IgD-negative memory B cell (primary cell): Measurements from ENCODE around the gene MSRB3. TPM values are rescaled to one million over a fixed set of nuclear protein-coding genes. Genes with fewer than 3 reads are reported as not detected.
"Not testable (repeated sequence)": the region's sequence is repeated elsewhere in the genome, so short reads cannot be mapped to it uniquely, and the experiment has no call there.

ENCODE experiments used
- H3K27ac Mint-ChIP-seq, 3 donors: one replicate each; pipeline ENCODE4 v1.8.0; 2020 to 2022; ENCODE audit warnings: mild to moderate bottlenecking in 3 of 3, mixed read lengths in 3 of 3, moderate library complexity in 1 of 3
- H3K27me3 Mint-ChIP-seq: one replicate; pipeline ENCODE4 v1.8.0; 2021; ENCODE audit warnings: mixed read lengths
- H3K36me3 Mint-ChIP-seq: one replicate; pipeline ENCODE4 v1.8.0; 2020; ENCODE audit warnings: mild to moderate bottlenecking, mixed read lengths
- H3K4me1 Mint-ChIP-seq, 3 donors: one replicate each; pipeline ENCODE4 v1.8.0; 2020 to 2022; ENCODE audit warnings: mixed read lengths in 3 of 3, mild to moderate bottlenecking in 1 of 3
- H3K4me3 Mint-ChIP-seq, 4 donors: one replicate each; pipeline ENCODE4 v1.8.0; 2020 to 2022; ENCODE audit warnings: mild to moderate bottlenecking in 4 of 4, mixed read lengths in 4 of 4, moderate library complexity in 3 of 4
- H3K9me3 Mint-ChIP-seq, 3 donors: one replicate each; pipeline ENCODE4 v1.8.0; 2020 to 2021; ENCODE audit warnings: mixed read lengths in 3 of 3, mild to moderate bottlenecking in 1 of 3
- polyA plus RNA-seq: library from polyadenylated mRNA; unstranded; fragments of 300-500 nt; fragmentation: Illumina TruSeq; gene quantifications from one replicate; pipeline ENCODE4 v1.2.3, GENCODE V29; 2021

Gene MSRB3
- polyA plus RNA-seq, 1 donor from 2014 or later = not detected

DNA sequence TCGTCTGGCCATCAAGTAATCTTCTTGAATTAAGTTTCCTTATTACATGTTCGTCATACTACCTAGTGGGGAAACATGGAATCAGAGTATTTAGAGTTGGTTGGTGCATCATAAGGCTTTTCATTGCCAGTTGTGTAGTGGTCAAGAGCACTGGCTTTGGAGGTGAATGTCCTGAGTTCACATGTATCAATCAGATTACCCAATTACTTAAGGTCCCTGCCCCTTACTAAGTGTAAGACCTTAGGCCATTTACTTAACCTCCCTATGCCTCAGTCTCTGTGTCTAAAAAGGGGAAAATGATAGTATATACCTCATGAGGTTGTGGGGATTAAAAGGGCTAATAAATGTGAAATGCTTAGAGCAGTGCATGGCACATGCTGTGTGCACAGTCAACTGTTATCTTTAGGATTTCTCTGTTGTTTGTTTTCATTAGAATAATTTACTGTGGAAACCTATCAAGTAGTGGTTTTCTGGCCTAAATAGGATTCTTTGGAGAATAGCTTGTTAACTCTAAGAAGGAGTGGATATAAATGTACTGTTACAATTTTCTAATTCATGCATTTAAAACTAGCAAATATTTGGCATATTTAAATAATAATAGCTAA lies 27.0 kb downstream of the MSRB3 start:
- peaks cover 5 to 9% (median 7%) of the 10 kb centered on the region in 3 donors for H3K4me1 Mint-ChIP-seq
- H3K27me3 Mint-ChIP-seq = peaks cover 14% of the 10 kb centered on the region
- no peak overlapping the region for H3K27ac Mint-ChIP-seq
- no peak overlapping the region for H3K4me3 Mint-ChIP-seq
- no peaks in the 10 kb centered on the region for H3K36me3 Mint-ChIP-seq
- H3K9me3 Mint-ChIP-seq = no peaks in the 10 kb centered on the region

DNA sequence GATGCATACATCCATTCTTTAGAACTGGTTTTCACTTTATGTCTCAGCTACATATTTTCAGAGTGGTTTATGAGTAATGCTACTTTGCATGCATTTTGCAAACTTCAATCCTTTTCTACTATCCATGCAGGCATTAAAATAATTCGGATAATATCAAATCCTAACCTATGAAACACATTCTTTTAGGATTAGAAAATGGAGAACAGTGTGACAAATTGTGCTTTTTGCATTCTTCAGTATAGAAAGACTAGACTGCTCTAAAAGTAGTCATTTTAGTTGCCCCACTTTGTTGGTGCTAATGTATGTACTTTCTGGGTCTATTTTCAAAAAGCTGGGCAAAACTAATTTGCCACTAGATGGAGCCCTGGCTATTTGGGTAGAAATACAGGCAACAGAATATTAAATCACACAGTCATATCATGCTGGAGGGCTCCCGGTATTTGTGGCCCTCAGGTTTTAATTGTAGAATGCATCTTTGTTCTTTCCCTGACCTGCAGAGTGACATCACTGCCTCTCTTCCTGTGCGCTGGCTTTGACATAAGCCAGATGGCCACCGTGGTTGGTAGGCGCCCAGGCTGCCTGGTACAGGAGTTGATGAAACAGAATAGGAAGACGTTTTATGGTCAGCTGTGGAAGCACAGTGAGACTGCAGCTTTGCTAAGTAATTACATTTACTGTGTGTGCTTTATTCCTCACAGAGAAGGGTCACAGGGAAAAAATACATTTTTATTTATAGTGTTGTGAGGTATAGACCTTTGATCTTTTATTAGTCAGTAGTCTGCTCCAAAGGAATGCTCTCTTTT lies 28.1 kb downstream of the MSRB3 start:
- no peaks in the 10 kb centered on the region for H3K36me3 Mint-ChIP-seq
- peaks cover 11% of the 10 kb centered on the region for H3K27me3 Mint-ChIP-seq
- no peak overlapping the region for H3K27ac Mint-ChIP-seq
- H3K9me3 Mint-ChIP-seq = no peaks in the 10 kb centered on the region
- peaks cover 5 to 9% (median 7%) of the 10 kb centered on the region in 3 donors for H3K4me1 Mint-ChIP-seq
- no peak overlapping the region for H3K4me3 Mint-ChIP-seq

DNA sequence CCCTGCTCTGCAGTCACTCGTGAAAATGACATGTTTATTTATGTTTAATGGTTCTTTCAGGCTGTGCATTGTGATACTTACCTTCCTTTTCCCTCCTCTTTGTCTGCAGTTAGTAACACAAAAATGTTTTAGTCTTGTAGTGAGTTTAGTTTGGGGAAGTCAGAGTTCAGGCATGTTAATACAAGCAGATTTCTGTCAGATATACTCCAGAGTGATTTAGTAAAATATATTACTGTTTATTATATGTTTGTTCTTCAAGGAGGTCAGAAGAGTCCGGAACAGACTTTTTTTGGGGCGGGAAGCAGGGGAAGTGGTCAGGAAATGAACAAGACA lies 28.7 kb downstream of the MSRB3 start:
- no peaks in the 10 kb centered on the region for H3K9me3 Mint-ChIP-seq
- H3K36me3 Mint-ChIP-seq = no peaks in the 10 kb centered on the region
- peaks cover 9% of the 10 kb centered on the region for H3K27me3 Mint-ChIP-seq
- H3K4me3 Mint-ChIP-seq = no peak overlapping the region
- peaks cover 5 to 9% (median 7%) of the 10 kb centered on the region in 3 donors for H3K4me1 Mint-ChIP-seq
- H3K27ac Mint-ChIP-seq = no peak overlapping the region

DNA sequence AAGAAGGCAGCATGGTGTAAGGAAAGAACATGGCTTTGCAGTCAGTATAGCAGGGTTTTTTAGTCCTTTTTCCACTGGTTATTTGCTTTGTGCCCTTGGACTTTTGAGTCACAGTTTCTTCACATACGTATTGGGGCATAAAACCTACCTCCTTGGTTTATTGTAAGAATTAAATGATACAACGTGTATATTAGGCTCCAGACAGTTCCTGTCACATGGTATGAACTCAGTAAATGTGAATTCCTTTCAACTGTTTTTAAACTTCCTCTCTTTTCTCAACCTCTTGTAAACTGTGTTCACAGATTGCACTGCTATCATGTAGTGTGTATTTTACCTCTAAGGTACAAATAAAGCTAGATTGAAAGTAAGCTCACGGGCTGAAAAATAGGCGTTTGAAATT lies 29.5 kb downstream of the MSRB3 start:
- Mint-ChIP-seq H3K9me3 (no peaks in the 10 kb centered on the region), H3K4me1 (peaks cover 5 to 9% (median 7%) of the 10 kb centered on the region in 3 donors), H3K27me3 (peaks cover 9% of the 10 kb centered on the region), H3K36me3 (no peaks in the 10 kb centered on the region), H3K27ac (no peak overlapping the region), H3K4me3 (no peak overlapping the region)

DNA sequence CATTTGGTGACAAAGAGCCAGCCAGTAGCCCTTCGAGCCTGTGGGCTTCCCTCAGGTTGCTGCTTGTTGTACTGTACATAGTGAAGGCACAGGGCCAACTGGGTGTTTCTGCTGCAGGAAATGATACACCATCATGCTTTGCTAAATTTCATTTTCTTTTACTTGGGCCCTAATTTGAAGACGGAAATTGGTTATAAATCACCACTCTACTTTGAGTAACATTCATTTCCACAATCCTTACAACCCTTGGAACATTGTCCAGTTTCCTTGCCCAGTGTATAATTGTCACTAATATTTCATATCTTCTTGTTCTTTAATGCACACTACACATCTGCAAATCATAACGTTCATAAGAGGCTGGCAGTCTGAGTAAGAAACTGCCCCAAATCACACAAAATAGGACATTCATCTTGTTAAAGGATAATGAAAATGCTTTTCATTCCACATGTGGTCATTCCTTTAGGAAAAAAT lies 30.2 kb downstream of the MSRB3 start:
- no peaks in the 10 kb centered on the region for H3K9me3 Mint-ChIP-seq
- H3K4me1 Mint-ChIP-seq = peaks cover 5 to 9% (median 7%) of the 10 kb centered on the region in 3 donors
- H3K27me3 Mint-ChIP-seq = peaks cover 11% of the 10 kb centered on the region
- no peaks in the 10 kb centered on the region for H3K36me3 Mint-ChIP-seq
- no peak overlapping the region for H3K27ac Mint-ChIP-seq
- H3K4me3 Mint-ChIP-seq = no peak overlapping the region

DNA sequence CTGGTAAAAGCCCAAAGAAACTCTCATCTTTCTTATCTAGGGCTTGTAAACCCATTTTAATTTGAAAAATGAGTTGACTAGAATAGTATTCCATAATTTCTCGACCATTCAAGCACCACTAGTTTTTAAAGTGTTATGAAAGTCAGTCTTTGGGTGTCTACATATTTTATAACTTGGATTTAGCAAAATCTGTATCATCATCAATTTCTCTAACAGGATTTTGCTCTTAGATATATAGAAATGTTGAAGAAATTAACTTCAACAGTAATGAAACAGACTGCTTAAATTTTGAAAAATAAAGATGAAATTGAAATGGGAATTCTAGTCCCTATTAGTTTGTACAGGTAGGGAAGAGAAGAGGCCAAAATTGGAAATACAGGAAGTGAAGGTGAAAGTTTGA lies 32.8 kb downstream of the MSRB3 start:
- H3K36me3 Mint-ChIP-seq = no peaks in the 10 kb centered on the region
- H3K4me3 Mint-ChIP-seq = no peak overlapping the region
- peaks cover 9% of the 10 kb centered on the region for H3K27me3 Mint-ChIP-seq
- H3K27ac Mint-ChIP-seq = no peak overlapping the region
- no peaks in the 10 kb centered on the region for H3K9me3 Mint-ChIP-seq
- peaks cover 5 to 9% (median 7%) of the 10 kb centered on the region in 3 donors for H3K4me1 Mint-ChIP-seq

DNA sequence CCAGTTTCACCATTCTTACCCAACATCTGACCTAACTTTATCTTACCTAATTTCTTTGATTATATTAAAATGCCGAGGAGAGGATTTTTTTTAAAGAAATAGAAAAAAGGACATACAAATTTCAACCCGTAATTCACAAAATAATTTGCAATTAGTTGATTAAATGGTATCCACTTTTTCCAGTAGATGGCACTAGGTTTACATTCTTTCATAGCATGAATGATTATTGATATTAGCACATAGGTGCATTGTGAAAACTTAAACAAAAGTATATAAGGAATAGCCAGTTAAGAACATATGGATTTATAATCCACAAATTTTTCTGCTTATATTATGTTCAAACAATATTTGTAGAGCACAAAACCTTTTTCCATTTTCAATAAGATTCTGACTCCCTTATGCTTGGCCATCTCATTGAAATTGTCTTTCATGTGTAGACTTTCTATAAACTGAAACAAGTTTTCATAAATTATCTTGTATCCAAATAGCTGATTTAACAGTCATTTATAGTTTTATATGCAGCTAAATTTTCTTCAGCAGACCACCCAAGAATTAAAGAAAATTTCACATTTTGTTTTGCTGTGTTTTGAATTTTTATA lies 35.3 kb downstream of the MSRB3 start:
- H3K27me3 Mint-ChIP-seq = peaks cover 4% of the 10 kb centered on the region
- no peak overlapping the region for H3K27ac Mint-ChIP-seq
- H3K9me3 Mint-ChIP-seq = no peaks in the 10 kb centered on the region
- H3K4me1 Mint-ChIP-seq = peaks cover under 1 to 3% (median 1%) of the 10 kb centered on the region in 3 donors
- no peak overlapping the region for H3K4me3 Mint-ChIP-seq
- H3K36me3 Mint-ChIP-seq = no peaks in the 10 kb centered on the region

DNA sequence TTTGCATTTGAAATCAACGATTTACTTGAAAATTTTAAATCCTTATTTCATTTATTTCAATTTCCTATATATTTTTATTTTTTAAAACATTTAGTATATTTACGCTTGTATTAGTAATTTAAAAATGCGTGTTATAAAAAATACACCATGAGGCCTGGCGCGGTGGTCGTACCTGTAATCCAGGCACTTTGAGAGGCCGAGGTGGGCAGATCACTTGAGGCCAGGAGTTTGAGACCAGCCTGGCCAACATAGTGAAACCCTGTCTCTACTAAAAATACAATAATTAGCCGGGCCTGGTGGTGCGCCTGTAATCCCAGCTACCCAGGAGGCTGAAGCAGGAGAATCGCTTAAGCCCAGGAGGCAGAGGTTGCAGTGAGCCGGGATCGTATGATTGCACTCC lies 36.8 kb downstream of the MSRB3 start:
- not testable (repeated sequence) for H3K36me3 Mint-ChIP-seq, H3K27me3 Mint-ChIP-seq, H3K4me3 Mint-ChIP-seq, H3K9me3 Mint-ChIP-seq, H3K4me1 Mint-ChIP-seq, H3K27ac Mint-ChIP-seq

DNA sequence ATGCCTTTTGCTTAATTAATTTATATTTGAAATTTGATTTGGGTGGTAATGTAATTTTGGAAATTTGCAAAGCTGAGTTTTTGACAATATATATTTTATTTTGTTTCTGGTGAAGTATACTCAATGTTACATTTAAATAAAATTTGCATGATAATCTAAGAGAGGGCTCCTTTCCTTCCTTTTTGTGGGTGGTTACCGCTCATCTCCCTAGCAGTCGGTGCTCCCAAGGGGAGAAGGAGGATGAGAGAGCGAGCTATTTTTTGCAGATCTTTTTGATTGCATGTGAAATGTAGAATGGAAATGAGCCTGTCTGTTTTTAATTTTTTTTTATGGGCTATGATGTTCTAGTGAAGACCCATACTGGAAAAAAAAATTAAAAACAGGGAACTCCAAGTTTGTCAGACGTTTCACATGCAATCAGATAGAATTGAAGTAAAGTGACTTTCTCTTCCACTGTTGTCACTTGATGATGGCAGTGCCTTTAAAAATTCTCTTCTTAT lies 39.8 kb downstream of the MSRB3 start:
- H3K4me1 Mint-ChIP-seq = no peaks in the 10 kb centered on the region
- no peaks in the 10 kb centered on the region for H3K9me3 Mint-ChIP-seq
- no peak overlapping the region for H3K4me3 Mint-ChIP-seq
- no peak overlapping the region for H3K27ac Mint-ChIP-seq
- peaks cover 1% of the 10 kb centered on the region for H3K36me3 Mint-ChIP-seq
- peaks cover 8% of the 10 kb centered on the region for H3K27me3 Mint-ChIP-seq

DNA sequence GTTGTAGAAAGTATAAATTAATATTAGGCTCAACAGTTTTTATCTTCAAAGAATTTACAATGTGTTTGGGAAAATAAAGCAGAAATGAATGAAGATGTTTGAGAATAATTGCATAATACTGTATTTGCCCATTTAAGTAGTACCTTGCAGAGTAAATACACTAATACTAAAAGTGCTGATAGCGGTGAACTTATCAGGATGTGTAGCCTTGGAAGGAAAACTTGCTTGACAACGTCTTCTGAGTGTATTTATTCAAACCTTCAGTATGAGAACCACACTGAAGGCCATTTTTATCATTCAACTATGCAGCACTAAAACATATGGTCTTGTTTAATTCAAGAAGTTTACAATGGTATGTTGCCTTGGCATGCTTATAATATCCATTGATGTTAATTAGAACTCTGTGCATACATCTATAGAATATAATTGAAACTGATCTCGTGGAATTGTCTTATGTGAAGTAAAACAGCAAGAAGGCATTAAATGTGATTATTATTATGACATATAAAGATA lies 41.3 kb downstream of the MSRB3 start:
- Mint-ChIP-seq H3K36me3 (peaks cover 1% of the 10 kb centered on the region), H3K9me3 (no peaks in the 10 kb centered on the region), H3K4me1 (no peaks in the 10 kb centered on the region), H3K27ac (no peak overlapping the region), H3K27me3 (peaks cover 6% of the 10 kb centered on the region), H3K4me3 (no peak overlapping the region)

DNA sequence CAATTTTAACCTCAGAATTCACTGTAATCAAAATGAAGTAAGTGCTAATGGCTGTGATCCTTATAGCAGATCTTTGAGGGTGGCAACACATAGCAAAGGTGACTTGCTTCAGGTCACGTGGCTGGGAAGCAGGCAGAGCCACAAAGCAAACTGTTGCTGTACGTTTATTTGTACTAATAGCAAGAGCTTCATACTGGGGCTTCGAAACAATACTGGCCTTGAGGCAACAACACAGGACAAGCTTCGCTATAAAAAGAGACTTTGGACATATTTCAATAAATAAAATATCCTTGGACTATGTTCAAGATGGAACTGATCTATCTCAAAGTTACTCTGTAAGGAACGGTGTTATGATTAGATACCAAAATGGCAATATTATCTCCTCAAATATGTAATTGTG lies 44.6 kb downstream of the MSRB3 start:
- Mint-ChIP-seq H3K27ac (no peak overlapping the region), H3K36me3 (peaks cover 1% of the 10 kb centered on the region), H3K27me3 (peaks cover 14% of the 10 kb centered on the region), H3K4me1 (no peaks in the 10 kb centered on the region), H3K9me3 (no peaks in the 10 kb centered on the region), H3K4me3 (no peak overlapping the region)

DNA sequence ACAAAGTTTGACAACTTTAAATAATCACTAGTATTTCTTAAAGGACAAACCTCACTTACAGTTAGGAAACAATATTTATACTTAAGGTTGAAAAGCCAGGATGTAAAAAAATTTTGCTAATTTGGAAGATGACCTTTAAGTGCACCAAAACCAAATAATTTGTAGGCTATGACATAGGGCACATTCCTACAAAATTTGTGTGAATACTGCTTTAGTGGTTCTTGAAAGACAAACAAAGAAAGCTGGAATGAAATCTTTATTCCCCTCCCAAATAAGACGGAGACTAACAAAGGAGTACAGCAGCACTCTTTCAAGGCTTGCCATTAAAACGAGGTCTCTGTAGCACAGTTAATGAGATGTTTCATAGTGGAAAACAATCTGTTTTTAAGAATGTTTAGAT lies 45.6 kb downstream of the MSRB3 start:
- H3K9me3 Mint-ChIP-seq = no peaks in the 10 kb centered on the region
- H3K4me1 Mint-ChIP-seq = no peaks in the 10 kb centered on the region
- peaks cover 1% of the 10 kb centered on the region for H3K36me3 Mint-ChIP-seq
- H3K4me3 Mint-ChIP-seq = no peak overlapping the region
- peaks cover 15% of the 10 kb centered on the region for H3K27me3 Mint-ChIP-seq
- H3K27ac Mint-ChIP-seq = no peak overlapping the region

DNA sequence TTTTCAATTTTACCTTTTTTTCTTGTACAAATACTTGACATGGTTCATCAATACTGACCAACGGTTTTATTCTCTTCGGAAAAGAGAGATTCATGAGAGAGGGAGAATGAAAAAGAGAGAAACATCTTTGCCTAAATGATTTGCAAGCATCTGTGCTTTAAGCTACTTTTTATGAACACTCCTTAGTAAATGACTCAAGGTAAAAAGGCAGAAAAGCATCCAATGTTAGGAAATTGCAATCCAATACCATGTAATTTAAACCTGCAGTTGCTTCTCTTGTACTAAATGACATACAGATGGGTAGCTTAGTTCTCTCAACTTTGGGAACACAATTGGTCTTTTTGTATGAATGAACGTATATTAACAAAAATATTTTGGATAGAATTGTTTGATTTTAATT lies 46.1 kb downstream of the MSRB3 start:
- Mint-ChIP-seq H3K36me3 (peaks cover 1% of the 10 kb centered on the region), H3K4me3 (no peak overlapping the region), H3K27ac (no peak overlapping the region), H3K4me1 (no peaks in the 10 kb centered on the region), H3K9me3 (no peaks in the 10 kb centered on the region), H3K27me3 (peaks cover 16% of the 10 kb centered on the region)

DNA sequence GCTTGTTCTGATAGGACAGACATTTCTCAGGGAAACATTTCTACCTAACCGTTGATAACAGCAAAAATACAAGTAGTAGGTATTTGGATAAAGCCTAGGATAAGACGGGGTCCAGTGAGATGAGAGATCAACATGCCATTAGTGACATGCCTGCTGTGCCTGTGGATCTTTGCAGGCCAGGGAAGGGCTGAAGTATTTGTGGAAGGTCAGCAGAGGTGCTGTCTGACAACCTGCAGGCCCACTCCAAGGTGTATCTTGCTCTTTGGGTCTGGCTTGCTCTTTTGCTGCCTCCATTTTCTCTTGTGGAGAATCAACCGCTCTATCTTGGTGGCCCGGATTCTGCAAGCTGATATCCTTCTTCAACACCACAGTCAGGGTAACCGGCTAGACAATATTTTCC lies 46.7 kb downstream of the MSRB3 start:
- H3K27ac Mint-ChIP-seq = no peak overlapping the region
- no peaks in the 10 kb centered on the region for H3K4me1 Mint-ChIP-seq
- no peaks in the 10 kb centered on the region for H3K9me3 Mint-ChIP-seq
- no peak overlapping the region for H3K4me3 Mint-ChIP-seq
- peaks cover 18% of the 10 kb centered on the region for H3K27me3 Mint-ChIP-seq
- peaks cover 1% of the 10 kb centered on the region for H3K36me3 Mint-ChIP-seq

DNA sequence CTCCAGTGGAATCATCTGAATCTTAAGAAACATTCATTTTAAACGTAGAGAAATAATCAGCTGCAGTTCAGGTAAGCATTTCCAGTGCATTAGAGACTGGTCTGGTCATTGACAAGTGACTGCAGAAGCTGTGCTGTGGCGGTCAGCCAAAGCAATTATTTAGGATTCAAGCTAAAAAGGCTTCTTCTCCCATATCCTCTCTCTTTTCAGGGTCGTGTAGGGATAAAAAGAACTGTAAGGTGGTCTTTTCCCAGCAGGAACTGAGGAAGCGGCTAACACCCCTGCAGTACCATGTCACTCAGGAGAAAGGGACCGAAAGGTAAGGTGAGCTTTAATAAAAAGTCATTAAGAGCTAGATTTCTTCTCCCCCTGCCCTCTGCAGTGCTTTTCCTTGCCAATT lies 48.1 kb downstream of the MSRB3 start:
- Mint-ChIP-seq H3K27me3 (peaks cover 17% of the 10 kb centered on the region), H3K27ac (no peak overlapping the region), H3K9me3 (no peaks in the 10 kb centered on the region), H3K4me1 (no peaks in the 10 kb centered on the region), H3K36me3 (peaks cover 1% of the 10 kb centered on the region), H3K4me3 (no peak overlapping the region)
